ENCODE data around the gene RNASE8. TPM values are rescaled to one million over a fixed set of nuclear protein-coding genes. Genes with fewer than 3 reads are reported as not detected.
"Not testable (repeated sequence)": the region's sequence is repeated elsewhere in the genome, so short reads cannot be mapped to it uniquely, and the experiment has no call there.

Gene RNASE8
- not detected in 3 replicates for total RNA-seq (2021)
- Bru-seq, nascent RNA, result not detected
- long read RNA-seq, experiment 1, result 0 reads
- long read RNA-seq, experiment 2, result 0 reads
- long read RNA-seq, experiment 3, result 0 reads

- POLR2A ChIA-PET, result no interaction called here
Observed at GRCh38 chr14:21057803-21058675, at the start of gene RNASE8. Gene RNASE8 (plus strand): TSS chr14:21057822. CDS start chr14:21057893, 71 bp downstream.

GRCh38 chr14:21009721-21010120, 47.9 kb upstream of the RNASE8 start:
- H3K27me3 Mint-ChIP-seq (ENCODE audit: low read depth); H3K4me3 Mint-ChIP-seq; ATAC-seq; H3K4me1 Mint-ChIP-seq; H3K36me3 Mint-ChIP-seq; H3K27ac Mint-ChIP-seq; H3K9me3 Mint-ChIP-seq; DNase-seq (ENCODE audit: low spot score); POLR2A ChIA-PET: not testable (repeated sequence)
- CTCF ChIA-PET, result interaction anchor here (0.8 to 9.1 kb wide), 2 partner anchors 32 to 39 kb away, joined by 4 to 670 read pairs; partner anchors contain the start of gene RNASE7

More at GRCh38 chr14:21057803-21058675, at the start of gene RNASE8:
- Mint-ChIP-seq H3K27ac (no peak within 1 kb of the TSS), H3K36me3 (no peaks in the 10 kb centered on the region), H3K4me1 (peaks cover 7% of the 10 kb centered on the region), H3K9me3 (no peaks in the 10 kb centered on the region), H3K27me3 (ENCODE audit: low read depth) (no peaks in the 10 kb centered on the region), H3K4me3 (no peak within 1 kb of the TSS)
- TF ChIP-seq MXD4 (CRISPR knock-in tag; IDR thresholded peaks at IDR 0.05; ENCODE audit: borderline replicate concordance) (no peak), GABPB1 (CRISPR knock-in tag; IDR thresholded peaks at IDR 0.05) (peak; percentile 55; the same call in 1 of the 2 replicates)
- ATAC-seq (no peak), DNase-seq (ENCODE audit: low spot score) (no peak)
- CTCF ChIA-PET, result interaction anchor here (0.7 to 4.8 kb wide), 8 partner anchors 11 to 59 kb away, joined by 3 to 39 read pairs (median 5); partner anchors contain the start of genes RNASE7 and SLC39A2

GRCh38 chr14:21011136-21011535, 46.5 kb upstream of the RNASE8 start:
- Mint-ChIP-seq H3K4me3 (no peak overlapping the region), H3K36me3 (no peaks in the 10 kb centered on the region), H3K27ac (no peak overlapping the region), H3K4me1 (peaks cover 17% of the 10 kb centered on the region), H3K9me3 (no peaks in the 10 kb centered on the region), H3K27me3 (ENCODE audit: low read depth) (peaks cover 3% of the 10 kb centered on the region)
- CTCF ChIA-PET, result interaction anchor here (2.1 to 9.1 kb wide), 6 partner anchors 12 to 81 kb away, joined by 8 to 670 read pairs (median 44); partner anchors contain the start of genes ARHGEF40, RNASE7 and SLC39A2
- ATAC-seq, result no peak
- no peak for TF ChIP-seq ZNF396 (CRISPR knock-in tag; IDR thresholded peaks at IDR 0.05; ENCODE audit: borderline replicate concordance)
- no peak for TF ChIP-seq MYBL2 (CRISPR knock-in tag; IDR thresholded peaks at IDR 0.05)
- TF ChIP-seq ELF4 (CRISPR knock-in tag; IDR thresholded peaks at IDR 0.05; ENCODE audit: low read depth), result no peak
- no peak for TF ChIP-seq MLX (CRISPR knock-in tag; IDR thresholded peaks at IDR 0.05)
- no peak for TF ChIP-seq PRRX2 (CRISPR knock-in tag; IDR thresholded peaks at IDR 0.05)
- no peak for TF ChIP-seq ZNF671 (CRISPR knock-in tag; IDR thresholded peaks at IDR 0.05)
- no peak for TF ChIP-seq CREB1 (CRISPR knock-in tag; IDR thresholded peaks at IDR 0.05)
- no peak for TF ChIP-seq RORB (CRISPR knock-in tag; IDR thresholded peaks at IDR 0.05)
- no peak for TF ChIP-seq ZNF425 (CRISPR knock-in tag; conservative IDR thresholded peaks at IDR 0.05)
- no peak for DNase-seq (ENCODE audit: low spot score)
- POLR2A ChIA-PET, result no interaction called here

GRCh38 chr14:21014761-21015190, 42.8 kb upstream of the RNASE8 start:
- no peak overlapping the region for H3K4me3 Mint-ChIP-seq
- no peak overlapping the region for H3K27ac Mint-ChIP-seq
- H3K36me3 Mint-ChIP-seq, result peaks cover 2% of the 10 kb centered on the region; the same call in 1 of the 2 replicates
- peaks cover 12% of the 10 kb centered on the region for H3K4me1 Mint-ChIP-seq
- DNase-seq (ENCODE audit: low spot score) (peak; percentile 92), ATAC-seq (peak; percentile 91)
- peaks cover 3% of the 10 kb centered on the region for H3K27me3 Mint-ChIP-seq (ENCODE audit: low read depth)
- no peaks in the 10 kb centered on the region for H3K9me3 Mint-ChIP-seq
- CTCF ChIA-PET, result interaction anchor here (0.6 to 9.1 kb wide), 49 partner anchors 9 to 709 kb away, joined by 3 to 670 read pairs (median 7); partner anchors contain the start of genes ARHGEF40, NDRG2, RNASE13 and RNASE7
- POLR2A ChIA-PET, result interaction anchor here (0.7 to 2.3 kb wide), 8 partner anchors 9 to 80 kb away, joined by 3 to 26 read pairs (median 8); partner anchors contain the start of genes ARHGEF40 and NDRG2
- TF ChIP-seq HMGXB4 (CRISPR knock-in tag; IDR thresholded peaks at IDR 0.05) (no peak), ESRRA (CRISPR knock-in tag; IDR thresholded peaks at IDR 0.05; ENCODE audit: borderline replicate concordance) (peak; percentile 51; the same call in 1 of the 2 replicates), ZNF317 (CRISPR knock-in tag; IDR thresholded peaks at IDR 0.05; ENCODE audit: borderline replicate concordance, low read depth) (no peak), ATF6 (CRISPR knock-in tag; IDR thresholded peaks at IDR 0.05) (no peak), ZNF425 (CRISPR knock-in tag; conservative IDR thresholded peaks at IDR 0.05) (no peak)

Measured in WTC11 (cell line).